NCI-H187 treated with DMSO at 0.1 percent for 48 hours (cell line): ENCODE data around the gene RAB44.

Experiments
- DNase-seq: peaks from one replicate; lab custom pipeline; 2025; lab: John Stamatoyannopoulos, UW

The RAB44 gene

GRCh38 chr6:36730424-36731380, 33.1 kb downstream of the RAB44 start:
- DNase-seq, result no peak

GRCh38 chr6:36731622-36732310, 34.1 kb downstream of the RAB44 start:
- no peak for DNase-seq

DNA sequence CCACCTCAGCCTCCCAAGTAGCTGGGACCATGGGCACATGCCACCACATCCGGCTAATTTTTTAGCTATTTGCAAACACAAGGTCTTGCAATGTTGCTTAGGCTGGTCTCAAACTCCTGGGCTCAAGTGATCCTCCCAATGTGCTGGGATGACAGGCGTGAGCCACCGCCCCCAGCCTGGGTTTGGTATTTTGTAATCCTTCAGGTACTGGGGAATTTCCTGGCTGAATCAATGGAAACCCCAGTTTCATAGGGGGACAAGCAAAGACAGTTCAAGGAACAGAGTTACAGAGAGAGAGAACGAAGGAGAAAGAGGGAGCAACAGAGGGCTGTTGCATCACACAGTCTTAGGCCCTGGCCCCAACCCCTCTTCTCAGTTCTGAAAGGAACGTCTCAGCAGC, 35.7 kb downstream of the RAB44 start:
- DNase-seq, result no peak

- no peak for DNase-seq
These were observed 36.9 kb downstream of the RAB44 start for GRCh38 chr6:36734486-36735060.

- no peak for DNase-seq
These were observed 37.8 kb downstream of the RAB44 start for GRCh38 chr6:36735110-36736071.

- DNase-seq, result no peak
These were observed 39.6 kb downstream of the RAB44 start for GRCh38 chr6:36737043-36737785.

DNA sequence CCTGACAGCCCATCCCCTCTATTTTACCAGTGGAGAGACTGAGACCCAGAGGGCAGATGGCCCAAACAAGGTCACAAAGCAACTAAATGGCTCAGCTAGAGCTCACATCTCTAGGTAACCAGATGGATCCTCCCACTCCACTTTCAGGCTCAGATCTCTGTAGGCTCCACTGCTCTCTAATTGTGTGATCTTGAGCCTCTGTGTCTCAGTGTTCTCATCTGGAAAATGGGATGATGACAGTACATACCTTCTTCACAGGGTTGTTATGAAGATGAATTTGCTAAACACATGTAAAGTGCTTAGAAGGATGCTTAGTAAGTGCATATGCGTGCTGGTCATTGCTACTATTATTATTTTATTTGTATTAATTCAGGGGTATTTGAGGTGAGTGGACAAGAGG, 40.5 kb downstream of the RAB44 start:
- DNase-seq, result no peak

- no peak for DNase-seq
These were observed 42.6 kb downstream of the RAB44 start for GRCh38 chr6:36739947-36740817.

DNA sequence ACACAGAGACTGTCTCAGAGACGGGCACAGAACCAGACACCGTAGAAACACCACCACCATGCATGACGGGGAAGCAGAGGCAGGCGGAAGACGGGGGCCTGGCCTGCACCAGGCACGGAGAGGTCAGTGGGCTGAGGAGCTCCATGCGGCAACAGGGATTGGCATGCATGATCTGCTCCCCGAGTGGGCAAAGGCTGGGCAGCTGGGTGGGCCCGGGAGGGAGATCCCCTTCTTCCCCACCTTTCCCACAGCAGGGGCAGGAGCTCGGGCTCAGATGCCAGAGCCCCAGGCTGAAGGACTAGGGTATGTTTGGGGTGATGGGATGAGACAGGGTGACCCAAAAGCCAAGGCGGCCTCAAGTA, 43.2 kb downstream of the RAB44 start:
- no peak for DNase-seq

DNA sequence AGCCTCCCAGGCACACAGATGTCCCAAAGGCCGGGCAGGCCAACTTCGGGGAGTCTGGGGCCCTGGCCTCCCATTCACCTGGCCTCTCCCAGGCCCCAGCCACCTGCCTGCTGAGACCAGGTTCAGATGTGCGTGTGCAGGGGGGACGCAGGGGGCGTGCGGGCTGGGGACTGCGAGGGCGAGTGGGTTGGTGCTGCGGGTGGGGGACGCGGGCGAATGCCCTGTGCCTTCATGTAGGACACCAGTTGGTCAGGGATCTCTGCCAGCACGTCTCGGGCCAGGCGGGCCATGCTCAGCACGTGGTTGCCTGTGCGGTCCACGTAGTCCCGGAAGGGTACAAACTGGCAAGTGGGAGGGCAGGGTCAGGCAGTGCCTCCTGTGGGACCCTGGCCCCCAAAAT, 44.5 kb downstream of the RAB44 start:
- DNase-seq, result no peak

GRCh38 chr6:36743032-36743431, 45.4 kb downstream of the RAB44 start:
- no peak for DNase-seq

- DNase-seq, result no peak
These were observed 46.1 kb downstream of the RAB44 start for GRCh38 chr6:36743538-36744303.

DNA sequence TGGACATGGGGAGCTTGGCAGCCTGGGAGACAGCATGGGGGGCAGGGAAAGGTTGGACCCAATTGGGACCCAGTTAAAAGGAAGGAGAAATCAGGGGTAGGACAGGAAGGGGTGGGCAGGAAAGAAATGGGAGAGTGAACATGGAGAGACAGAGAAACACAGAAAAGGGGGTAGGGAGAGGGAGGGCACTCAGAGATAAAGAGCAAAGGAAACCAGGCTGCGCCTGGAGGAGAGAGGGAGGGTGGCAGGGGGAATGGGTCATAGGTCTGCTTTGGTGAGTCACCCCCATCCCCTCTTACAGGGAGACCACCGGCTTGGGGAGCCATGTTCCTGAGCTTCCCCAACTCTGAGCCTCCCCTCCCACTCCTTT, 46.7 kb downstream of the RAB44 start:
- DNase-seq, result no peak

DNA sequence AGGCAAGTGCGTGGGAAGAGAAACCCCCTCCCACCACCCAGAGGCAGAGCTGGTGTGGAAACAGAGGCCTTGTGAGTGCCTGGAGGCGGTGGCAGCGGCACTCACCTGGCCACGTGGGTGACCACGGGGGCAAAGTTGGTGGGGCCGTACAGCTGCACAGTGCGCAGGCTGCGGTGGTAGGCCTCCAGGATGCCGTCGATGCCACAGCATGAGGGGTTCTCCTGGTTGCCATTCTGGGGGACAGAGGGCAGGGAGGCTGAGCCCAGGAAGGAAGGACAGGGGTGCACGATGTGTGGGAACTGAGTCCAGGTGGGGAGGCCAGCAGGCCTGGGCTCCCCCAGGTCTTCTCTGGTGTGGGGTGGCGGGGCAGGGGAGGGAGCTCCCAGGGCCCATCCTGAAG, 47.7 kb downstream of the RAB44 start:
- DNase-seq, result no peak

- DNase-seq, result no peak
These were observed 48.2 kb downstream of the RAB44 start for GRCh38 chr6:36745836-36746235.

- no peak for DNase-seq
These were observed 48.6 kb downstream of the RAB44 start for GRCh38 chr6:36746251-36746650.

DNA sequence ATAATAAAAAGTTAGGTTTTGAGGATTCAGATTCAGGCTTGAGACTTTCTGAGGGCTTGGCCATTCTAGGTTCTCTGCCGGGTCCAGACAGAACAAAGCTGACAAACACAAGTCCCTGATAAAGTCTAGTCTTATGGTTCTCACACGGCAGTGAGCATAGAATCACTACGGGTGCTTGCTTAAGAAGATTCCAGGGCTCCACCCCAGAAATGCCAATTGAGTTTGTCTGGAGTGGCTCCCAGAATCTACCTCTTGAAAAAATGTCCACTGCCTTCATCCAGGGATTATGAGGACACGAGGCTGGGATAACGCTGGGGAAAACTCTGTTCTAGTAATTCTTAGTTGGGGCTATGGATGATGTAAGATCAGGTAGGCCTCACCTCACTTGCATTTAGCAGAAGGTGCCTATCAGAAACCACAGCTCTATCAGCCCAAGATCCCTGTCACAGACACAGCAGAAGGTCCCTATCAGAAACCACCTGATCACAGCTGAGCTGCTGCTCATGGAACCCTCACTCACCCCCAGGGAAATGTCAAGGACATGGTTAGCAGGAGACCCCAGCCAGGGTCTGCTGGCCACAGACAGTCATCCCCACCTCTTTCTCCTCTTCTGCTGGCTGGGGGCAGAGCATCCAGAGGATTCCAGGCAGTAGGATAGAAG, 52.3 kb downstream of the RAB44 start:
- DNase-seq, result no peak

DNA sequence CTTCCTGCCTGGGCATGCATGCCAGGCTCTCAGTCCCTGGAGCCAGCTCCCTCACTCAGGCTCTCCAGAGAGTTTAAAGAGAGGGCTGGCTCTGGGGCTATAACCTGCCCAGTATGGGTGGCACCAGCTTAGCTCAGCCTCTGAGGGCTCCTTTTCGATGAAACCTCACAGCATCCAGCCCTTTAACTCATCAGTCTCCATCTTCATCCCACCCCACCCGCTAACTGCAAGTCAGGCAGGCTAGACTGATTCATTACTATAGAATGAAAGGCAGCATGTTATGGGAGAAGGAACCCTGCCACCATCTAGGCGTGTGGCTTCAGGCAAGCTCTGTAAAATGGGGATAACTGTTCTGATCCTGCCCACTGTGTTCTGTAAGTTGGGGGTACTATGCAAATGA, 53.5 kb downstream of the RAB44 start:
- DNase-seq, result no peak

DNA sequence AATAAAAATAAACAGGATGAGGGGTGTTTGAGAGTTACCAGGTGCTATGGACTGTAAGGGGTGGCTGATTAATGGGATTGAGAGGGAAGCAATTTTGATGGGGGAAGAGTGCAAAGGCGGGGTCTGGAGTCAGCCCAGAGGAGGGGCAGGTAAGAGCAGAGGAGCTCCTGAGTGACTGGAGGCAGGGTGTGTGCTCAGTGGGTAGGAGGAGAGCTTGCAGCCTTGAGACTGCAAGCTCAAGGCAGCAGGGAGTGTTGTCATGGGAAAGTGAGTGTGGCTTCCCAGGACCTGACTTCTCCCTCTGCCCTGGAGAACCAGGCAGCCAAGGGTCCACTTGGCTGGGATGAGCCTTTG, 54.2 kb downstream of the RAB44 start:
- no peak for DNase-seq
